ENCODE data around the gene ARRB2. TPM values are rescaled to one million over a fixed set of nuclear protein-coding genes. Genes with fewer than 3 reads are reported as not detected.

Gene ARRB2
- total RNA-seq, 4 donors from 2014 or later, result 8.4 to 20.6 (median 14.4) TPM

- DNase-seq, result no peak
- Histone ChIP-seq H3K4me1 (no peaks in the 10 kb centered on the region), H3K9me3 (no peaks in the 10 kb centered on the region), H3K27me3 (no peaks in the 10 kb centered on the region), H3K36me3 (no peaks in the 10 kb centered on the region), H3K4me3 (replicated peaks in 1 of 3) (no peak overlapping the region), H3K27ac (no peak overlapping the region)
- intact Hi-C loops (cut with DNase I), result no loop called here
- TF ChIP-seq POLR2A (IDR thresholded peaks at IDR 0.05) (no peak), CTCF (IDR thresholded peaks at IDR 0.05) (no peak)
- WGBS, 2 donors, result 74 to 84% methylated on average over 9 of the region's 9 CpGs
These were observed 56.3 kb downstream of the ARRB2 start for GRCh38 chr17:4766723-4767122.

- WGBS, 2 donors, result 71 to 91% methylated on average over 6 of the region's 6 CpGs
- H3K4me1 ChIP-seq, result no peaks in the 10 kb centered on the region
- intact Hi-C loops (cut with DNase I), result no loop called here
- H3K4me3 ChIP-seq (replicated peaks in 1 of 3), result no peak overlapping the region
- no peaks in the 10 kb centered on the region for H3K36me3 ChIP-seq
- TF ChIP-seq POLR2A (IDR thresholded peaks at IDR 0.05) (no peak), CTCF (IDR thresholded peaks at IDR 0.05) (no peak)
- no peaks in the 10 kb centered on the region for H3K9me3 ChIP-seq
- H3K27me3 ChIP-seq, result no peaks in the 10 kb centered on the region
- no peak overlapping the region for H3K27ac ChIP-seq
- no peak for DNase-seq
These were observed 57.9 kb downstream of the ARRB2 start for GRCh38 chr17:4768298-4768697.

DNA sequence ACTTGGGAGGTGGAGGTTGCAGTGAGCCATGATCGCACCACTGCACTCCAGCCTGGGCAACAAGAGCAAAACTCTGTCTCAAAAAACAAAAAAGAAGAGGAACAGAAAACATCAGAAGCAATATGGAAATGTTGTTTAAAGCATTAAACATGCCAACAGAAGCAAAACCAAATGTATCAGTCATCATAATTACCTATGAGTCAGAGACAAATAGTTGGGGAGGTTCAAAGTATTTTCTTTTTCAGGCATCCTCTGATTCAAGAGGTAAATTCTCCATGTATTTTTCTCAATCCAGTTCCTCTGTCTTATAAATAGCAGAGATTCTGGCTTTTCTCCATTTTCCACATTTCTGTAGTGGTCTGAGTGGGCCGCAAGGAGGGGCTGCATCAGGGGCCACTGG is 59.2 kb downstream of the ARRB2 start:
- 83 to 87% methylated on average over 2 of the region's 2 CpGs for WGBS, 2 donors

More for the DNA sequence above, 59.2 kb downstream of the ARRB2 start:
- DNase-seq, result no peak
- no peak overlapping the region for H3K4me3 ChIP-seq (replicated peaks in 1 of 3)
- no peak overlapping the region for H3K27ac ChIP-seq
- H3K27me3 ChIP-seq, result no peaks in the 10 kb centered on the region
- no peaks in the 10 kb centered on the region for H3K4me1 ChIP-seq
- no peaks in the 10 kb centered on the region for H3K9me3 ChIP-seq
- intact Hi-C loops (cut with DNase I), result no loop called here
- H3K36me3 ChIP-seq, result no peaks in the 10 kb centered on the region
- TF ChIP-seq CTCF (IDR thresholded peaks at IDR 0.05), result no peak
- TF ChIP-seq POLR2A (IDR thresholded peaks at IDR 0.05), result no peak

Other genes with a start within 250 kb of the ARRB2 start
- gene SPNS2, start 211.8 kb upstream of the ARRB2 start, total RNA-seq, result 10 to 100 TPM in 1 of 4 donors, 1 to 10 TPM in 3; 5.6 to 16.3 (median 8.1) TPM
- gene MYBBP1A, start 155.2 kb upstream of the ARRB2 start, total RNA-seq, result 10 to 100 TPM; 23.5 to 50.2 (median 37.6) TPM
- 1 to 10 TPM in 1 of 4 donors, under 1 TPM in 1, not detected in 2; 0.56 to 1.3 TPM for gene GGT6, start 150.1 kb upstream of the ARRB2 start, total RNA-seq
- gene SMTNL2, start 126.1 kb upstream of the ARRB2 start, total RNA-seq, result under 1 TPM; 0.44 to 0.81 (median 0.67) TPM
- not detected for gene ALOX15, start 69.0 kb upstream of the ARRB2 start, total RNA-seq
- gene PELP1, start 6.5 kb upstream of the ARRB2 start, total RNA-seq, result 10 to 100 TPM; 13.2 to 33.9 (median 28.1) TPM
- 10 to 100 TPM; 37.3 to 54.7 (median 41.3) TPM for gene MED11, start 20.8 kb downstream of the ARRB2 start, total RNA-seq
- under 1 TPM; 0.29 to 0.44 (median 0.37) TPM for gene ZMYND15, start 29.2 kb downstream of the ARRB2 start, total RNA-seq
- 10 to 100 TPM in 3 of 4 donors, 1 to 10 TPM in 1; 6.6 to 13.7 (median 12.8) TPM for gene CXCL16, start 29.3 kb downstream of the ARRB2 start, total RNA-seq
- not detected for gene TM4SF5, start 61.3 kb downstream of the ARRB2 start, total RNA-seq
- gene VMO1, start 75.7 kb downstream of the ARRB2 start, total RNA-seq, result 1 to 10 TPM in 2 of 4 donors, not detected in 2; 1.8 to 4.0 TPM
- not detected for gene GLTPD2, start 78.3 kb downstream of the ARRB2 start, total RNA-seq
- gene PSMB6, start 85.5 kb downstream of the ARRB2 start, total RNA-seq, result 100 to 1,000 TPM; 108 to 322 (median 141) TPM
- gene PLD2, start 96.5 kb downstream of the ARRB2 start, total RNA-seq, result 10 to 100 TPM; 10.7 to 20.0 (median 16.2) TPM
- 10 to 100 TPM; 25.1 to 51.6 (median 31.2) TPM for gene MINK1, start 122.7 kb downstream of the ARRB2 start, total RNA-seq
- 1 to 10 TPM in 3 of 4 donors, under 1 TPM in 1; 0.33 to 1.9 (median 1.3) TPM for gene C17orf107, start 188.9 kb downstream of the ARRB2 start, total RNA-seq
- under 1 TPM; 0.29 to 0.83 (median 0.49) TPM for gene CHRNE, start 192.5 kb downstream of the ARRB2 start, total RNA-seq
- not detected for gene GP1BA, start 221.6 kb downstream of the ARRB2 start, total RNA-seq
- gene SLC25A11, start 229.4 kb downstream of the ARRB2 start, total RNA-seq, result 10 to 100 TPM; 29.3 to 62.4 (median 48.4) TPM
- gene RNF167, start 229.6 kb downstream of the ARRB2 start, total RNA-seq, result 10 to 100 TPM; 47.1 to 77.0 (median 67.2) TPM
- gene PFN1, start 237.9 kb downstream of the ARRB2 start, total RNA-seq, result 100 to 1,000 TPM; 228 to 606 (median 328) TPM
- gene ENO3, start 240.5 kb downstream of the ARRB2 start, total RNA-seq, result 1 to 10 TPM in 3 of 4 donors, not detected in 1; 5.4 to 8.8 (median 5.5) TPM

Data from thyroid gland (tissue), 4 donors.